ENCODE results near the gene PXK.

PXK gene

DNA sequence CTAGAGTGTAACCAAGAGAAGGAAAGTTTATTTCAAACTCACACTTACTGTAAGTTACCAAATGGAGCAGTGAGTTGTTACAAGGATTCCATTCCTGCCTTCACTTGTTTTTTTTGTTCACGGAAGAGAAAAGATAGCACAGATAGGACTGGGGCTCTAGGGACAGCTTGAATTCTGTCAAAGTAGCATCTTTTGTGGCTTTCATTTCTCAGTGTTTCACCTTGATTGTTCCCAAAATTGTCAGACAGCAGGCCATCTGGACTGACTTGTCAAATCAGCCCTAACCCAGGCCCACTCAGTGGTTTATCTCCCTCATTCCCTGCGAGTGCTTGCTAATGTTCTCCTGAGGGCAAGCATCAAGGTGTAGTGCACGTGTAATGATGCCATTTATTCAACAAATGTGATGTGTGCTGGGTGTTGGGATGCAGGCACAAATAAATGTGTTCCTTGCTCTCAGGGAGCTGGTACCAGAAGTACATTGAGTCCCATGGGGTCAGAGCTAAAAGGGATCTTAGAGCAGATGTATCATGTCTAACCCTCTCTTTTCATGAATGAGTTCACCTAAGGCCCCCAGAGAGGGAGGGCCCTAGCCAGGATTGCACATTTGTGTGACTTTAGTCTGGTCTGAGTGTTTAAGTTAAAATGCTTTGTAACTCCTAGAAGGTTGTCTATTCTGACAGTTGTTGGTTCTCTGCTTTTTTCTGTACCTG is 51.8 kb downstream of the PXK start:
- no peak for DNase-seq

- DNase-seq: no peak
Measured at GRCh38 chr3:58386626-58387365, 54.1 kb downstream of the PXK start.

- no peak for DNase-seq
Measured at GRCh38 chr3:58387650-58388546, 55.2 kb downstream of the PXK start.

DNA sequence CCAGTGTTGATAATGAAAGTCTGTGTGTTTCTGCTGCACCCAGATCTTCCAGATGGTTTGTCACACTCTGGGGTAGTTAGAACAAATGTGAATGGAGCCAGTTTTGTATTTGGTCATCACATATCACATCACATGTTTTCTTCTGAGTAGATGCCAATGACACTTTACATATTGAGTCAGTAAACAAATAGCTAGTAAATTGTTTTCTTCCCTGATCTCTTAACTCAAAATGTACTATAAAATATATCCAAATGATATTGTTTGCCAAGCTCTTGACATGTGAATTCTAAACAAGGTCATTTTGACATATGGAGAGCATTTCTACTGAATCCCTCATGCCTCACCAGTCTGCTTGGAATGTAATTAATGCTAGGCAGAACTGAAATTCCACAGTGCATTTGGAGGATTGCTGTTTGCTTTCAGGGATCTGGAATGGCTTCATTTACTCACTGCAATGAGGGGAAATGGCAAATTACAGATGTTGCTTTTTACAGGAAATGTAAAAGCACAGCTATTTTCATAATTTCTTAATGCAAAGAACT is 55.9 kb downstream of the PXK start:
- peak; percentile 18 for DNase-seq

- no peak for DNase-seq
Measured at GRCh38 chr3:58391156-58391865, 58.6 kb downstream of the PXK start.

DNA sequence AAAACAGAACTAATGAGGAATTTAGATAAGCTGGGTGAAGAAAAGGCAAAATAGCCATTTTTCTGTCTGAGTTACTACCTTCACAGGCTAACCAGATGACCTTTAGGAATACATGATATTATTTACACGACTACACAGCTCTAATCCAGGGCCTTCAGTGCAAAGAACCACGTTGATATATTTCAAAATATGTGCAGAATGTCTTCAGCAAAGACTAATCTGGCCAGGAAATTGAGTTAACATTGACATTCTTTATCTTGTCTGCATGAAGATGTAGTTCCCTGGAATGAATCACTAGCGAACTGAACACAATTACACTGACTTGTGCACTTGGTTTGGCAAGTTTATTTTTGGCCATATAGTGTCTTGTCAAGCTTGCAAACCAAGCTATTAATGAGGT is 59.5 kb downstream of the PXK start:
- DNase-seq: no peak

DNA sequence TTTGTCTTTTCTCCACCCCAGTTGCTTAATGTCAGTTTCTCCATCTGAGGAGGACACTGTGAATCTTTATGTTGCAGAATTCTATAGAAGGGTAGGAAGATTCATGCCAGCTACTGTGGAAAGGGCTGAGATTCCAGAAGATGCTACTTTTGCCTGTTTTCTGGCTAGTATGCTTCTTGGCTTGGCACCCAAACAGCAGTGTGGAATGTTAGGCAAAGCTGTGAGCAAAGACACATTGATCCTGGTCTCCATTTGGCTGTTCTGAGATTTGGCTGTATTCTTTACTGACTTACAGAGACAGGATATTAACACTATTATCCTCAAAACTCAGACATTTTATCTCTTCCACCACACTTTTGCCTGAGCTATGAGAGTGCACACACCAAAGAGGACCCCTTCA is 61.6 kb downstream of the PXK start:
- DNase-seq: no peak

DNA sequence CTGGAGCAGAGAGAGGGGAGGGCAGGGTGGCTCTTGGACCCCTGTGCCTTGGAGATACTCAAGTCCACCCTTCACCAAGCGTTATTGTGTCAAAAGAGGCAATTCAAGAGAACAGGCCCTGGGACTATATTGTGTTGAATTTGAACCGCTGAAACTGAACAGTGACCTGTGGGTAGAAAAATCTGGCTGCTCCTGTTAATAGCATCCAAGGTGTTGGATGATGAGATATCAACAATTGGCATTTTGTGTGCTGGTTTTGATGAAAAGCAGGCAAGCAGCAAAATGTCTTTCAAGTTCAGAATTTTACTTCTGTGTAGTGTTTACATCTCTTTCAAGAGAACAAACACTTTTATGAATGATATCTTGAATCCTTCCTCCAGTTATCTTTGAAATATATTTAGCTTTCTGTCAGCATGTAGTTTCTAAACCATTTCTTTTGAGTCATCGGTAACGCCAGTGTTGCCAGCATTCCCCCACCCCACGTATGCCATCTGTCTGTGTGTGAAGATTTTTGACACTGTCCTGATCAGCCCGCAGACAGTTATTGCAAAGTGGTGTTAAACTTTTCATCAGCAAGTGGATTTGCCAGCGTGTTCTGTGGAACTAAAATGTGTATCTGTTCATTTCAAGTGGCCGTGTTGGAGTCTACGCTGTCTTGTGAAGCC is 66.1 kb downstream of the PXK start:
- no peak for DNase-seq

DNA sequence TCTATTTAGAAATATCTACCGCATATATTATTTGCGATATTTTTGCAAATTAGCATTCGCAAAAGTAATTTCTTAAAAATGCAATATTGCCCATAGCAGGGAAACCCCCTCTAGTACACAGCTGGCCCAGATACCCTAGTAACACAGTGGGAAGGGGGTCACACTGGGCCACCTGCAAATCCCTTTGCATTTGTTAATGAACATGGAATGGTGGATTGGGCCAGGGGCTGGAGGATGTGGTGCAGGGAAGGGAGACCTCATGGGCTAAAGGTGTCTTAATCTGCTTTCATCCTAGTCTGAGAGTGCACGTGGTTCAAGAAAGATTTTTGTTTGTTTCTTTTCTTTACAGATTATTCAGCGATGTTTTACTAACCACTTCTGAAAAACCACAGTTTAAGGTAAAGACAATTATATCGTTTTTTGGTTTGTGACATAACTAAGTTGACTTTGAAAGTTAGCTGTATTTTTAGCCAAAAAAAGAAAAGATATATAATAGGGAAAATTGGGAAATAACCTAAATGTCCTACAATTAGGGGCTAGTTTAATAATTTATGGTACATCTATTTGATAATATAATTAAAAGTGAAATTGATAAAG is 70.9 kb downstream of the PXK start:
- DNase-seq: no peak

DNA sequence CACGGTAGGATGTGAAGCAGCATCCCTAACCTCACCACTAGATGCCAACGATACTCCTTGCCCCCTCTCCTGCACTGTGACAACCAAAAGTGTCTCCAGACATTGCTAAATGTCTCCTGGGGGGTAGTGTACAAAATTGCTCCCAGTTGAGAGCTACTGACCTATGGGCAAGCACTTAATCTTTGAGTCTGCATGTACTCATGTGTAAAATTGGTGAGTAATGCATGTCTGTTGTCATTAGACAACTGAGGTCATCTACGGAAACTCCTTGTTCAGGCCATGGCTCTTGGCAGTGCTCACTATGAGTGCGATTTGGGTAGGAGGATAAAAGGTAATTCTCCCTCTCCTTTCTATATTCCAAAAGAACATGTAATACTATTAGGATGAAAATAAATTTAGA is 71.7 kb downstream of the PXK start:
- DNase-seq: no peak

DNA sequence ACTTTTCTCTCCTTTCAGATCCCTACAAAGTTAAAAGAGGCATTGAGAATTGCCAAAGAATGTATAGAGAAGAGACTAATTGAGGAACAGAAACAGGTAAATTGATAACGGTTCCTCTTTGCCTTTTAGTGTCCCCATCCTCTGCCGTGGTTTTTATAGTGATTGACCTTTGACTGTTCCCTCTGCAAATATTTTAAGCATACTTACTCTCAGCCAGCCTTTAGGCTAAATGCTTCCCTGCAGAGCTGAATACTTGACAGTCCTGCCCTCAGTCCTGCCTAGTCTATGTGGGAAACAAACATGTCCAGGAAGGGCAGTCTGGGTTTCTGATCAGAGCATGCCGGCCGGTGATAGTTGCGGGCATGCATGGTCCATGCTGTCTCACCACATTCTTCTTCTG is 76.2 kb downstream of the PXK start:
- no peak for DNase-seq

GRCh38 chr3:58409663-58410062 is 77.0 kb downstream of the PXK start:
- no peak for DNase-seq

GRCh38 chr3:58411036-58411435 is 78.3 kb downstream of the PXK start:
- DNase-seq: no peak

- no peak for DNase-seq
Measured at GRCh38 chr3:58411851-58412830, 79.4 kb downstream of the PXK start.

DNA sequence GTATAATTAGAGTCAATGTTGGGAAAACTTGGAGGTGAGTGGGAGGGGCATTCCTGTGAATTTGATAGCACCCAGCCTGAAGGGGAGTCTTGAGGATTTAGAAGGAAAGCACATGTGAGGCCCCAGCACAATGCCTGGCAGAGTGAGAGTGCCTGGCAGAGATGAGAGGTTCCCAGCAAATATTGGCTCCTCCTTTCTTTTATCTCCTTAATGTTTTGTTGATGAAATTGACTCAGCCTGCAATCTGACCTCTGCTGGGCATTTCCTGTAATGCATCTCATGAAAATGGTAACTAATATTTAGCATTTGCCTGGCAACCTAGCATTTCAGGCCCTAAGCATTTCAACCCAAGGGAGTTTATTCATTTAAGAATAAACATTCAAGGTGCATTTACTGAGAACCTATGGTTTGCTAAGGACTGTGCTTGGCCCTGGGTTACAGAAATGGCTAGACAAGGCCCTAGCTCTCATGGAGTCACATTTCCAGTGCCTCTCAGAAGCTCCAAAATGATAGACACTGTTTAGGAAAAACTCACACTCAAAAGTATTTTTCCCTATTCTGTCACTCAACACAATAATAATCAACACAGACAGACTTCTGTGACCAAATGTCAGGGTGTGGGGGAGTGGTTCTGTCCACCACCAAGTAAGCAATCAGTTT is 82.0 kb downstream of the PXK start:
- DNase-seq: peak; percentile 48

DNA sequence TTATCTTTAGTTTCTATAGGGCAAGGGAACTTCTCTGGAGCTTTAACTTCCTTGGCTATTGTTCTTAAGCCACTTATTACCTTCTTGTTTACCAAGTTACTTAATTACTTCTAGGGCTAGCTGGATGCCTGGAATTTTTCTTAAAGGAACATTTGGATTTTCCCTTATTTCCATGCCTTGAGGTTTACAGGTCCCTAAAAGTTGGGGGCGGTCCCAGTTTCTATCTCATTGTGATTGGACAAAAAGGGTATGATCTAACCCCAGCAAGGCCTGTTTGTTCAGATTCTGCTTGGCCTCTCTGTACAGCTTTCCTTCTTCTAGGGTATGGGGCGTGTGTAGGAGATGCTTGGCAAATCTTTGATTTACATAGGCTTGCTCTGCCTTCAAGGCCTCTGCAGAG is 83.5 kb downstream of the PXK start:
- no peak for DNase-seq

DNA sequence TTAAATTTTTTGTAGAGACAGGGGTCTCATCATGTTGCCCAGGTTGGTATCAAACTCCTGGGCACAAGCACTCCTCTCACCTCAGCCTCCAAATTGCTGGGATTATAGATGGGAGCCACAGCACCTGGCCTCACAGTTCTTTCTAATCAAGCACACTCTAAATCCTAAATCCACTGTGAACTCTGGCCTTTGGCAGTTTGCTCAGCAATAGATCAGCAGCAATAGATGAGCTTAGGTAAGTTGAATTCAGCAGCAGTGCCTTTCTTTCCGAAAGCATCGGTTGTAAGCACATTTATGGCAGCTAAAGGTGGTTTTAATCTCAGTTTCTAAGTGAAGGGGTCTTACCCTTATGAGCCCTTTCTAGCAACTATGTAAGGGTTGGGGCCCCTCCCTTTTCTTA is 84.4 kb downstream of the PXK start:
- no peak for DNase-seq

DNA sequence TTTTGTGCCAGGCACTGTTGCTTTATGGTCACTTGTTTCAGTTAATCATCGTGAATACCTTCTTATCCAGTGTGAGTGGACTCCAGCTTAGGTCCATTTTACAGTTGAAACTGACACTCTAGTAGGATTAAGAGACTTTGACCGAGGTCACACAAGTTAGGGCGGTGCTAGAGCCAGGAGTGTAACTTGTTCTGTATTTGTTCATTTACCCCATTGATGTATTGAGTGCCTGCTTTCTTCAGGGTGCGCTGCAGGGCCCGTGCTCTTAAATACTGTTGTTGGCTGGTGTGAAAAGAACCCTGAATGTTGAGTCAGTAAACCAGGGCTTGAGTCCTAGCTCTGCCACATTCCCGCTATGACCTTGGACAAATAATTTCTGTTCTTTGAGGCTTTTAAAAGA is 85.5 kb downstream of the PXK start:
- no peak for DNase-seq

- DNase-seq: no peak
Measured at GRCh38 chr3:58419780-58420507, 87.3 kb downstream of the PXK start.

Data from DMS53 (cell line).